ENCODE results near the gene XRCC5. TPM values are rescaled to one million over a fixed set of nuclear protein-coding genes. Genes with fewer than 3 reads are reported as not detected.
"Not testable (repeated sequence)": the region's sequence is repeated elsewhere in the genome, so short reads cannot be mapped to it uniquely, and the experiment has no call there.

The XRCC5 gene
- polyA plus RNA-seq, 3 donors, result 299 to 318 (median 316) TPM

- DNase-seq, result no peak
Observed at GRCh38 chr2:216183462-216183861, 74.3 kb downstream of the XRCC5 start.

GRCh38 chr2:216188559-216188850 is 79.4 kb downstream of the XRCC5 start:
- DNase-seq, result no peak

GRCh38 chr2:216188956-216189355 is 79.8 kb downstream of the XRCC5 start:
- no peak for DNase-seq

- no peak for DNase-seq
Observed at GRCh38 chr2:216189410-216189809, 80.3 kb downstream of the XRCC5 start.

GRCh38 chr2:216192181-216192580 is 83.0 kb downstream of the XRCC5 start:
- no peak for DNase-seq

GRCh38 chr2:216192931-216193330 is 83.8 kb downstream of the XRCC5 start:
- no peak for DNase-seq

GRCh38 chr2:216194013-216194412 is 84.9 kb downstream of the XRCC5 start:
- DNase-seq, result no peak

- DNase-seq, result no peak
Observed at GRCh38 chr2:216194561-216194960, 85.4 kb downstream of the XRCC5 start.

- no peak for DNase-seq
Observed at GRCh38 chr2:216195565-216196029, 86.4 kb downstream of the XRCC5 start.

GRCh38 chr2:216201692-216202306 is 92.7 kb downstream of the XRCC5 start:
- no peak for DNase-seq

GRCh38 chr2:216202626-216203250 is 93.6 kb downstream of the XRCC5 start:
- no peak for DNase-seq

GRCh38 chr2:216205486-216205885 is 96.3 kb downstream of the XRCC5 start:
- DNase-seq, result no peak

GRCh38 chr2:216206041-216206703 is 97.0 kb downstream of the XRCC5 start:
- DNase-seq, result no peak

GRCh38 chr2:216206821-216207220 is 97.7 kb downstream of the XRCC5 start:
- DNase-seq, result no peak

GRCh38 chr2:216208661-216209060 is 99.5 kb downstream of the XRCC5 start:
- DNase-seq, result not testable (repeated sequence)

- no peak for DNase-seq
Observed at GRCh38 chr2:216210701-216211540, 101.8 kb downstream of the XRCC5 start.

GRCh38 chr2:216211614-216212145 is 102.5 kb downstream of the XRCC5 start:
- DNase-seq, result no peak

GRCh38 chr2:216214768-216215167 is 105.6 kb downstream of the XRCC5 start:
- no peak for DNase-seq

- no peak for DNase-seq
Observed at GRCh38 chr2:216215658-216216390, 106.7 kb downstream of the XRCC5 start.

- DNase-seq, result no peak
Observed at GRCh38 chr2:216216951-216217903, 108.1 kb downstream of the XRCC5 start.
